HG03175 (cell line): Measurements from ENCODE around the gene ASPHD1.
"Not testable (repeated sequence)": the region's sequence is repeated elsewhere in the genome, so short reads cannot be mapped to it uniquely, and the experiment has no call there.

Experiments used
- ATAC-seq: cut with Tn5 transposase; IDR thresholded peaks from one replicate; pipeline ENCODE4 v1.9.1; 2021; ENCODE audit warnings: mild to moderate bottlenecking, moderate library complexity; ENCODE audit not compliant: unreplicated experiment

ASPHD1 gene

GRCh38 chr16:29906520-29907244, 6.4 kb downstream of the ASPHD1 start:
- no peak for ATAC-seq

GRCh38 chr16:29907973-29908372, 7.7 kb downstream of the ASPHD1 start:
- ATAC-seq, result no peak

- no peak for ATAC-seq
Measured at GRCh38 chr16:29908719-29909220, 8.5 kb downstream of the ASPHD1 start.

- no peak for ATAC-seq
Measured at GRCh38 chr16:29909391-29909790, 9.1 kb downstream of the ASPHD1 start.

GRCh38 chr16:29909851-29910250, 9.6 kb downstream of the ASPHD1 start:
- ATAC-seq, result not testable (repeated sequence)

GRCh38 chr16:29910819-29911675, 10.8 kb downstream of the ASPHD1 start:
- no peak for ATAC-seq

GRCh38 chr16:29911676-29912010, 11.4 kb downstream of the ASPHD1 start:
- no peak for ATAC-seq

GRCh38 chr16:29912087-29912486, 11.8 kb downstream of the ASPHD1 start:
- ATAC-seq, result no peak

GRCh38 chr16:29913514-29913913, 13.2 kb downstream of the ASPHD1 start:
- no peak for ATAC-seq

- no peak for ATAC-seq
Measured at GRCh38 chr16:29915590-29916247, 15.4 kb downstream of the ASPHD1 start.

- ATAC-seq, result no peak
Measured at GRCh38 chr16:29916979-29917378, 16.7 kb downstream of the ASPHD1 start.

GRCh38 chr16:29920288-29921033, 20.2 kb downstream of the ASPHD1 start:
- ATAC-seq, result no peak

GRCh38 chr16:29921034-29921385, 20.7 kb downstream of the ASPHD1 start:
- no peak for ATAC-seq

GRCh38 chr16:29922326-29922725, 22.0 kb downstream of the ASPHD1 start:
- no peak for ATAC-seq

GRCh38 chr16:29922986-29923501, 22.8 kb downstream of the ASPHD1 start:
- ATAC-seq, result no peak

GRCh38 chr16:29925105-29925756, 24.9 kb downstream of the ASPHD1 start:
- no peak for ATAC-seq

GRCh38 chr16:29925781-29926710, 25.8 kb downstream of the ASPHD1 start, which contains the start of gene KCTD13:
Gene KCTD13 (minus strand): TSS chr16:29926226. CDS start chr16:29926033, 193 bp downstream.
- ATAC-seq, result peak; percentile 88

GRCh38 chr16:29926711-29927052, 26.4 kb downstream of the ASPHD1 start:
- ATAC-seq, result no peak
